GM12873 (cell line): ENCODE data around the gene RHOV.

Experiments
- TF ChIP-seq, protein P1 (sequence below): IDR thresholded peaks from 2 replicates; pipeline ENCODE4 v1.5.1; 2012; ENCODE audit warnings: low read depth, mild to moderate bottlenecking, moderate library complexity, low read length, control low read depth; ENCODE audit not compliant: insufficient read depth; ENCODE audit errors: missing control alignments

The RHOV gene

DNA sequence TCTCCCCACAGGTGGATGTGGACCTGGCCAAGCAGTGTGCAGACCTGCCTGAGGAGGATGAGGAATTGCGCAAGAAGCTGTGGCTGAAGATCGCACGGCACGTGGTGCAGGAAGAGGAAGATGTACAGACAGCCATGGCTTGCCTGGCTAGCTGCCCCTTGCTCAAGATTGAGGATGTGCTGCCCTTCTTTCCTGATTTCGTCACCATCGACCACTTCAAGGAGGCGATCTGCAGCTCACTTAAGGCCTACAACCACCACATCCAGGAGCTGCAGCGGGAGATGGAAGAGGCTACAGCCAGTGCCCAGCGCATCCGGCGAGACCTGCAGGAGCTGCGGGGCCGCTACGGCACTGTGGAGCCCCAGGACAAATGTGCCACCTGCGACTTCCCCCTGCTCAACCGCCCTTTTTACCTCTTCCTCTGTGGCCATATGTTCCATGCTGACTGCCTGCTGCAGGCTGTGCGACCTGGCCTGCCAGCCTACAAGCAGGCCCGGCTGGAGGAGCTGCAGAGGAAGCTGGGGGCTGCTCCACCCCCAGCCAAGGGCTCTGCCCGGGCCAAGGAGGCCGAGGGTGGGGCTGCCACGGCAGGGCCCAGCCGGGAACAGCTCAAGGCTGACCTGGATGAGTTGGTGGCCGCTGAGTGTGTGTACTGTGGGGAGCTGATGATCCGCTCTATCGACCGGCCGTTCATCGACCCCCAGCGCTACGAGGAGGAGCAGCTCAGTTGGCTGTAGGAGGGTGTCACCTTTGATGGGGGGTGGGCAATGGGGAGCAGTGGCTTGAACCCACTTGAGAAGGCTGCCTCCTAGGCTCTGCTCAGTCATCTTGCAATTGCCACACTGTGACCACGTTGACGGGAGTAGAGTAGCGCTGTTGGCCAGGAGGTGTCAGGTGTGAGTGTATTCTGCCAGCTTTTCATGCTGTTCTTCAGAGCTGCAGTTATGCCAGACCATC is 28.8 kb upstream of the RHOV start:
- TF ChIP-seq, protein P1, sequence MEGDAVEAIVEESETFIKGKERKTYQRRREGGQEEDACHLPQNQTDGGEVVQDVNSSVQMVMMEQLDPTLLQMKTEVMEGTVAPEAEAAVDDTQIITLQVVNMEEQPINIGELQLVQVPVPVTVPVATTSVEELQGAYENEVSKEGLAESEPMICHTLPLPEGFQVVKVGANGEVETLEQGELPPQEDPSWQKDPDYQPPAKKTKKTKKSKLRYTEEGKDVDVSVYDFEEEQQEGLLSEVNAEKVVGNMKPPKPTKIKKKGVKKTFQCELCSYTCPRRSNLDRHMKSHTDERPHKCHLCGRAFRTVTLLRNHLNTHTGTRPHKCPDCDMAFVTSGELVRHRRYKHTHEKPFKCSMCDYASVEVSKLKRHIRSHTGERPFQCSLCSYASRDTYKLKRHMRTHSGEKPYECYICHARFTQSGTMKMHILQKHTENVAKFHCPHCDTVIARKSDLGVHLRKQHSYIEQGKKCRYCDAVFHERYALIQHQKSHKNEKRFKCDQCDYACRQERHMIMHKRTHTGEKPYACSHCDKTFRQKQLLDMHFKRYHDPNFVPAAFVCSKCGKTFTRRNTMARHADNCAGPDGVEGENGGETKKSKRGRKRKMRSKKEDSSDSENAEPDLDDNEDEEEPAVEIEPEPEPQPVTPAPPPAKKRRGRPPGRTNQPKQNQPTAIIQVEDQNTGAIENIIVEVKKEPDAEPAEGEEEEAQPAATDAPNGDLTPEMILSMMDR, result no peak

DNA sequence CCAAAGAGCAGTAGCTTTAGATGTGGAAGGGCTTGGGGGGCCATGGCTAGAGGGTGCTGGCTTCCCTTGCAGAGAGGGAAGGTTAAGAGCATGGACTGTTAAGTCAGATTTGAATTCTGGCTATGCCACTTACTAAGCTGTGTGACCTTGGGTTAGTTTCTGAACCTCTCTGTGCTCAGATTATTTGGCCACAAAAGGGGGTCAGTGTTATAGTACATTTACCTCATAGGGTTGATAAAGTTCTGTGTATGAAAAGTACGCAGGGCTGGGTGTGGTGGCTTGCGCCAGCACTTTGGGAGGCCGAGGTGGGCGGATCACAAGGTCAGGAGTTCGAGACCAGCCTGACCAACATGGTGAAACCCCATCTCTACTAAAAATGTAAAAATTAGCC is 27.0 kb upstream of the RHOV start:
- TF ChIP-seq, protein P1, result no peak

DNA sequence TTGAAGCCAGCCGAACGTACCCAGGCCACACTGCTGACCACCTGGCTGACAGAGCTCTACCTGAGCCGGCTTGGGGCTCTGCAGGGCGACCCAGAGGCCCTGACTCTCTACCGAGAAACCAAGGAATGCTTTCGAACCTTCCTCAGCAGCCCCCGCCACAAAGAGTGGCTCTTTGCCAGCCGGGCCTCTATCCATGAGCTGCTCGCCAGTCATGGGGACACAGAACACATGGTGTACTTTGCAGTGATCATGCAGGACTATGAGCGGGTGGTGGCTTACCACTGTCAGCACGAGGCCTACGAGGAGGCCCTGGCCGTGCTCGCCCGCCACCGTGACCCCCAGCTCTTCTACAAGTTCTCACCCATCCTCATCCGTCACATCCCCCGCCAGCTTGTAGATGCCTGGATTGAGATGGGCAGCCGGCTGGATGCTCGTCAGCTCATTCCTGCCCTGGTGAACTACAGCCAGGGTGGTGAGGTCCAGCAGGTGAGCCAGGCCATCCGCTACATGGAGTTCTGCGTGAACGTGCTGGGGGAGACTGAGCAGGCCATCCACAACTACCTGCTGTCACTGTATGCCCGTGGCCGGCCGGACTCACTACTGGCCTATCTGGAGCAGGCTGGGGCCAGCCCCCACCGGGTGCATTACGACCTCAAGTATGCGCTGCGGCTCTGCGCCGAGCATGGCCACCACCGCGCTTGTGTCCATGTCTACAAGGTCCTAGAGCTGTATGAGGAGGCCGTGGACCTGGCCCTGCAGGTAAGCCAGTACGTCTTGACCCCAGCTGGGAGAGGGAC is 26.4 kb upstream of the RHOV start:
- TF ChIP-seq, protein P1, result no peak

DNA sequence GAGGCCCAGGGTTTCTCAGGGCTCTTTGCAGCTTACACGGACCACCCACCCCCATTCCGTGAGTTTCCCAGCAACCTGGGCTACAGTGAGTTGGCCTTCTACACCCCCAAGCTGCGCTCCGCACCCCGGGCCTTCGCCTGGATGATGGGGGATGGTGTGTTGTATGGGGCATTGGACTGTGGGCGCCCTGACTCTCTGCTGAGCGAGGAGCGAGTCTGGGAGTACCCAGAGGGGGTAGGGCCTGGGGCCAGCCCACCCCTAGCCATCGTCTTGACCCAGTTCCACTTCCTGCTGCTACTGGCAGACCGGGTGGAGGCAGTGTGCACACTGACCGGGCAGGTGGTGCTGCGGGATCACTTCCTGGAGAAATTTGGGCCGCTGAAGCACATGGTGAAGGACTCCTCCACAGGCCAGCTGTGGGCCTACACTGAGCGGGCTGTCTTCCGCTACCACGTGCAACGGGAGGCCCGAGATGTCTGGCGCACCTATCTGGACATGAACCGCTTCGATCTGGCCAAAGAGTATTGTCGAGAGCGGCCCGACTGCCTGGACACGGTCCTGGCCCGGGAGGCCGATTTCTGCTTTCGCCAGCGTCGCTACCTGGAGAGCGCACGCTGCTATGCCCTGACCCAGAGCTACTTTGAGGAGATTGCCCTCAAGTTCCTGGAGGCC is 25.6 kb upstream of the RHOV start:
- TF ChIP-seq, protein P1, result no peak

DNA sequence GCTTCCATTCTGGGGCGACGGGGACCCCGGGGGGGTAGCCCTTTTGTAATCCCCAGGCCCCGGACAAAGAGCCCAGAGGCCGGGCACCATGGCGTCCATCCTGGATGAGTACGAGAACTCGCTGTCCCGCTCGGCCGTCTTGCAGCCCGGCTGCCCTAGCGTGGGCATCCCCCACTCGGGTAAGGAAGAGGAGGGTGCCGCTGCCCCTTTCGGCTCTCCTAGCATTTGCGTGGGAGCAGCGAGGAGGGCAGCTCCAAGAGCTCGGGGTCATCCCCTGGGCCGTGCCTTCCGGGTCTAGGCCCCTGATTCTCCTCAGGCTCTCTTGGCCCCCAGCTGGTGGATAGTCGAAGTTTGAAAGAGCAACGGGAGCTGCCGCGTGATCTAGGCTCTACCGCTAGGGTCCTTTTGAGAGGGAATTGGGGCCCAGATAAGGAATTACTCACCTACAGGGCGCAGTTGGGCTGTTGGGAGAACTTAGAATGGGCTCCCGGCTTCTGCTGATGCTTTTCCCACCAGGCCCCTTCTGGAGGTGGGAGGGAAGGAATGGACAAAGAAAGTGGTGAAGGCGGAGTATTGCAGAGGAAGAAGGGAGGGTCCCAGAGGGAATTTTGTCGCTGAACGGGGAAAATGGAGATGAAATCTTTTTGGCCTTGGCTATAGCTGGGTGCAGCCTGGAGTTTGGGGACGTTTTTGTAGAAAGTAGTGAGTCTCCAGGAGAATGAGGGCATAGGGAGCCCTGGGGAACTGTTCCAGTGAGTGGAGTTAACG is 20.8 kb upstream of the RHOV start:
- TF ChIP-seq, protein P1, result peak; percentile 72

DNA sequence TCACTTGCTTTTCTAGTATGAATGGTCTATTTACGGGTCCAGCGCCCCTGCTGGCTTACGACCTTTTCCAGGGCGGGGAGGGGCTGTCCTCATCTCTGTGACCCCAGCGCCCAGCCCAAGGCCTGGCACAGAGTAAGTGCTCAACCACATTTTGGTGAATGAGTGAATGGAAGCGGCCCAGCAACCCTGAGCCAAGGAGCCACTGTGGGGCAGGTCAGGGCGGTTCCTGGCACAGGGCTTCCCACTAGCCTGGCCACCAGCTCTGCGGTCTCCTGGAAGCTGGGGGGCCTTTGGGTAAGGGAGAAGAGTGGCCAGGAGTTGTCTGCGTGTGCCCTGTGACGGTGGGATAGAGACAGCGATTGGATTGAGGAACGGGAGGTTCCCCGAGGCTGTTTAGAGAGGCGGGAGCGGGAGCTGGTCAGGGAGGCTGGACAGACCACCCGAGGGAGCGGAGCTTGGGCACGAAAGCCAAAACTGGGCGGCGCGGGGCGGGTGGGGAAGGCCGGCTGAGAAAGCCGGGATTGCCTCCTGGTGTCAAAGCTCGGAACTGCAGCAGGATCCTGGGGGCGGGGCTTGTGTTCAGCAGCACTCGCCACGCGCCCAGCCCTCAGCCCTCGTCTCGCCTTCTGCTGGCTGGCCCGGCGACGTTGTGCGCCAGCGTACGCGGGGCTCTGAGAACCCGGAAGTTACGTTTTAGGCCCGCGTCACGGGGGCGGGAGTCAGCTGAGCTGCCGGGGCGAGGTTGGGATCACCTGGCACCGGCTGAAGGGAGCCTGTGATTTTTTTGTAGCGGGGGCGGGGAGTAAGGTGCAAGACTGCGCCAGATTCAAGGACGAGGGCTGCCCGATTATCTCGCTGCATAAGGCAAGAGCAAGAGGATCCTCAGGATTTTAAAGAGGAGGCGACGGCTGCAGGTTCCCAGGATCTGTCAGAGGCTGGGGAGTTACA is 20.0 kb upstream of the RHOV start, which contains the start of gene VPS18:
TSS of gene VPS18 (plus strand) at position 718 of the 948 bp plus-strand sequence. CDS start 319 bp downstream, outside the sequence.
- TF ChIP-seq, protein P1, result peak; percentile 85
